ENCODE measurements around the gene YAP1.

The YAP1 gene

GRCh38 chr11:102085864-102086551, 24.2 kb upstream of the YAP1 start:
- FAIRE-seq (no peak), DNase-seq (ENCODE audit: insufficient read length, low spot score) (no peak)
- TF ChIP-seq SPI1 (IDR thresholded peaks at IDR 0.05; ENCODE audit: low read depth, low read length), result no peak

GRCh38 chr11:102097186-102097585, 13.1 kb upstream of the YAP1 start:
- no peak for FAIRE-seq
- DNase-seq (ENCODE audit: insufficient read length, low spot score), result no peak
- TF ChIP-seq POLR2AphosphoS5 (IDR thresholded peaks at IDR 0.05; ENCODE audit: low read depth, low read length) (no peak), SPI1 (IDR thresholded peaks at IDR 0.05; ENCODE audit: low read depth, low read length) (no peak), POLR2A (IDR thresholded peaks at IDR 0.05; ENCODE audit: low read depth, low read length) (no peak), TAF1 (IDR thresholded peaks at IDR 0.05; ENCODE audit: low read depth, low read length) (no peak), PAX5 (IDR thresholded peaks at IDR 0.05; ENCODE audit: insufficient read depth, low read length, severe bottlenecking) (no peak), POU2F2 (IDR thresholded peaks at IDR 0.05; ENCODE audit: low read depth, low read length) (no peak)

GRCh38 chr11:102099755-102100154, 10.5 kb upstream of the YAP1 start:
- no peak for TF ChIP-seq PAX5 (IDR thresholded peaks at IDR 0.05; ENCODE audit: insufficient read depth, low read length, severe bottlenecking)
- TF ChIP-seq POLR2A (IDR thresholded peaks at IDR 0.05; ENCODE audit: low read depth, low read length), result no peak
- no peak for TF ChIP-seq POU2F2 (IDR thresholded peaks at IDR 0.05; ENCODE audit: low read depth, low read length)
- no peak for TF ChIP-seq POLR2AphosphoS5 (IDR thresholded peaks at IDR 0.05; ENCODE audit: low read depth, low read length)
- TF ChIP-seq TAF1 (IDR thresholded peaks at IDR 0.05; ENCODE audit: low read depth, low read length), result no peak
- no peak for TF ChIP-seq SPI1 (IDR thresholded peaks at IDR 0.05; ENCODE audit: low read depth, low read length)
- DNase-seq (ENCODE audit: insufficient read length, low spot score) (no peak), FAIRE-seq (no peak)

GRCh38 chr11:102108734-102109440, 1.4 kb upstream of the YAP1 start:
- no peak for DNase-seq (ENCODE audit: insufficient read length, low spot score)
- TF ChIP-seq POLR2AphosphoS5 (IDR thresholded peaks at IDR 0.05; ENCODE audit: low read depth, low read length), result no peak
- TF ChIP-seq POLR2A (IDR thresholded peaks at IDR 0.05; ENCODE audit: low read depth, low read length), result no peak
- no peak for TF ChIP-seq TAF1 (IDR thresholded peaks at IDR 0.05; ENCODE audit: low read depth, low read length)
- TF ChIP-seq SPI1 (IDR thresholded peaks at IDR 0.05; ENCODE audit: low read depth, low read length), result no peak
- TF ChIP-seq PAX5 (IDR thresholded peaks at IDR 0.05; ENCODE audit: insufficient read depth, low read length, severe bottlenecking), result no peak
- TF ChIP-seq POU2F2 (IDR thresholded peaks at IDR 0.05; ENCODE audit: low read depth, low read length), result no peak
- FAIRE-seq, result no peak

GRCh38 chr11:102110761-102111010, 439 bp downstream of the YAP1 start:
- DNase-seq (ENCODE audit: insufficient read length, low spot score) (peak; percentile 30), FAIRE-seq (no peak)
- TF ChIP-seq TAF1 (IDR thresholded peaks at IDR 0.05; ENCODE audit: low read depth, low read length), result no peak
- no peak for TF ChIP-seq POU2F2 (IDR thresholded peaks at IDR 0.05; ENCODE audit: low read depth, low read length)
- TF ChIP-seq POLR2A (IDR thresholded peaks at IDR 0.05; ENCODE audit: low read depth, low read length), result no peak
- TF ChIP-seq POLR2AphosphoS5 (IDR thresholded peaks at IDR 0.05; ENCODE audit: low read depth, low read length), result no peak
- TF ChIP-seq SPI1 (IDR thresholded peaks at IDR 0.05; ENCODE audit: low read depth, low read length), result no peak

- DNase-seq (ENCODE audit: insufficient read length, low spot score), result peak; percentile 30
- TF ChIP-seq POLR2A (IDR thresholded peaks at IDR 0.05; ENCODE audit: low read depth, low read length) (no peak), POU2F2 (IDR thresholded peaks at IDR 0.05; ENCODE audit: low read depth, low read length) (no peak), TAF1 (IDR thresholded peaks at IDR 0.05; ENCODE audit: low read depth, low read length) (no peak), PAX5 (IDR thresholded peaks at IDR 0.05; ENCODE audit: insufficient read depth, low read length, severe bottlenecking) (no peak), POLR2AphosphoS5 (IDR thresholded peaks at IDR 0.05; ENCODE audit: low read depth, low read length) (no peak), SPI1 (IDR thresholded peaks at IDR 0.05; ENCODE audit: low read depth, low read length) (no peak)
- FAIRE-seq, result no peak
Measured at GRCh38 chr11:102111011-102111786, 952 bp downstream of the YAP1 start.

GRCh38 chr11:102111787-102112508, 1.7 kb downstream of the YAP1 start:
- FAIRE-seq, result no peak
- no peak for DNase-seq (ENCODE audit: insufficient read length, low spot score)

GRCh38 chr11:102112509-102112821, 2.2 kb downstream of the YAP1 start:
- TF ChIP-seq TAF1 (IDR thresholded peaks at IDR 0.05; ENCODE audit: low read depth, low read length), result no peak
- TF ChIP-seq POU2F2 (IDR thresholded peaks at IDR 0.05; ENCODE audit: low read depth, low read length), result no peak
- TF ChIP-seq POLR2A (IDR thresholded peaks at IDR 0.05; ENCODE audit: low read depth, low read length), result no peak
- TF ChIP-seq SPI1 (IDR thresholded peaks at IDR 0.05; ENCODE audit: low read depth, low read length), result no peak
- TF ChIP-seq PAX5 (IDR thresholded peaks at IDR 0.05; ENCODE audit: insufficient read depth, low read length, severe bottlenecking), result no peak
- TF ChIP-seq POLR2AphosphoS5 (IDR thresholded peaks at IDR 0.05; ENCODE audit: low read depth, low read length), result no peak
- FAIRE-seq, result no peak
- no peak for DNase-seq (ENCODE audit: insufficient read length, low spot score)

More at GRCh38 chr11:102111787-102112508, 1.7 kb downstream of the YAP1 start:
- TF ChIP-seq SPI1 (IDR thresholded peaks at IDR 0.05; ENCODE audit: low read depth, low read length), result no peak
- no peak for TF ChIP-seq PAX5 (IDR thresholded peaks at IDR 0.05; ENCODE audit: insufficient read depth, low read length, severe bottlenecking)
- TF ChIP-seq POU2F2 (IDR thresholded peaks at IDR 0.05; ENCODE audit: low read depth, low read length), result no peak
- no peak for TF ChIP-seq POLR2AphosphoS5 (IDR thresholded peaks at IDR 0.05; ENCODE audit: low read depth, low read length)
- TF ChIP-seq TAF1 (IDR thresholded peaks at IDR 0.05; ENCODE audit: low read depth, low read length), result no peak
- TF ChIP-seq POLR2A (IDR thresholded peaks at IDR 0.05; ENCODE audit: low read depth, low read length), result no peak

GRCh38 chr11:102114032-102114431, 3.8 kb downstream of the YAP1 start:
- TF ChIP-seq TAF1 (IDR thresholded peaks at IDR 0.05; ENCODE audit: low read depth, low read length), result no peak
- TF ChIP-seq PAX5 (IDR thresholded peaks at IDR 0.05; ENCODE audit: insufficient read depth, low read length, severe bottlenecking), result no peak
- TF ChIP-seq SPI1 (IDR thresholded peaks at IDR 0.05; ENCODE audit: low read depth, low read length), result no peak
- no peak for TF ChIP-seq POLR2A (IDR thresholded peaks at IDR 0.05; ENCODE audit: low read depth, low read length)
- no peak for TF ChIP-seq POU2F2 (IDR thresholded peaks at IDR 0.05; ENCODE audit: low read depth, low read length)
- TF ChIP-seq POLR2AphosphoS5 (IDR thresholded peaks at IDR 0.05; ENCODE audit: low read depth, low read length), result no peak
- FAIRE-seq (no peak), DNase-seq (ENCODE audit: insufficient read length, low spot score) (no peak)
